ENCODE results near the gene KIF26B.

Gene KIF26B

DNA sequence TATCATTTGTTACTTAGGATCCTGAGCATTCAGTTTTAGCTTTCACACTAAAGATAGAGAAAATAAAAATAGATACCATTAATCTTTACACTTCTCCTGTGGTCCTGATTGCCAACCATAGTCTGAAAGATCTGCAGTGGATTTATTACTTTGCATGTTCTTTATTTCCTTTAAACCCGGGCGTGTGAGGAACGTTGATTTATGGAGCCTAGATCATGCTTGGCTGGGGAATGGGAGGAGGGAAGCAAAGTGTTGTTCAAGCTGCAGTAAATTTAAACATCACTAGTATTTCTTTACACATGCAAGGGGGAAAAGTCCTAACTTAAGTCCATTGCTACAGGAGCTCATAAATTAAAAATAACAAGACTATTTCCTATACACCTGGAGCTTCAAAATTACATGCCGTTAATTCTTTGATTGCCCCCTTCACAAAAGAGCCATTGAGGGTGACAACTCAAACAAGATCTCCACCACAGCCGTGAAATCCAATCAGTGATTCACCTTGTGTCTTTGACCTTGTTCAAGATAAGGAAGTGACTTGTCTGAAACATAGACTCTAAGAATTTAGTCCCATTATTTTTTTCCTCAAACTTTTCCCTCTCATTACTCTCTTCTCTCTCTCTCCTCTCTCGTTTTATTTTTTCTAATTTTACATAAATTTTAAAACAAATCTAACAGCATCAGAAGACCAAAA, 282.7 kb downstream of the KIF26B start:
- DNase-seq: no peak

DNA sequence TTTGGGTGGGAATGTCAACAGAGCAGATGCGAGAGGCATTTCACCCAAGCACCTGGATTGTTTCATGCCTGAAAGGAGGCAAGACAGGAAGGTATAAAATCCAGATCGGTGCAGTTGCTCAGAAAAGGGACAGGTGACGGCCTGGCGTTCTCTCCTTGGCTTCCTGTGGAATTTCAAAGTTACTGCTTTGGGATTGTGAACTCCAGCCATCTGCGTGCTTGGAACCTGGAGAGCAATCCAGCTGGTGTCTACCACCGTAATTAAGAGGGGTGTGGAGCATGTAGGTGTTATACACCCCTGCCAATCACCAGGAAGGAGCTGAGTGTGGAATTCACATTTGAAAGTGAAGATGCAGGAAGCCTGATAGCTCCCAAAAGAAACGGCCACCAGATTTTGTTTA, 286.1 kb downstream of the KIF26B start:
- no peak for DNase-seq

DNA sequence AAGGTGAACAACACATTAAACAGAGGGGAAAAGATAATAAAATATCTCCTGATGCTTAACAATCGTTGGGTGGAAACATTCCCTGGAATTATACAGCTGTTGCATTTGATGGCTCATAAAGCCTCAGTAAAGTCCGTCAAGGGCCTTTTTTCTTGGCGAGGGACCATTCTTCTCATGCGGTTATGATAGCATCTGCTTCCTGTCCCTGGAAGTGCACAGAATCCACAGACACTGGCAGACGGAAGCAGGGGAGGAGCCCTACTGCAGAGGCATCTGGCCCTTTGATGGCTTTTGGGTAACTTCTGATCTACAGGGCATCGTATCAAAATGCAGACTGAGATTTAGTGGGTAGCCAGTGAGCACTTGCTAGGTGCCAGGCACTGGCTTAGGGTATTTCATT, 286.9 kb downstream of the KIF26B start:
- no peak for DNase-seq

DNA sequence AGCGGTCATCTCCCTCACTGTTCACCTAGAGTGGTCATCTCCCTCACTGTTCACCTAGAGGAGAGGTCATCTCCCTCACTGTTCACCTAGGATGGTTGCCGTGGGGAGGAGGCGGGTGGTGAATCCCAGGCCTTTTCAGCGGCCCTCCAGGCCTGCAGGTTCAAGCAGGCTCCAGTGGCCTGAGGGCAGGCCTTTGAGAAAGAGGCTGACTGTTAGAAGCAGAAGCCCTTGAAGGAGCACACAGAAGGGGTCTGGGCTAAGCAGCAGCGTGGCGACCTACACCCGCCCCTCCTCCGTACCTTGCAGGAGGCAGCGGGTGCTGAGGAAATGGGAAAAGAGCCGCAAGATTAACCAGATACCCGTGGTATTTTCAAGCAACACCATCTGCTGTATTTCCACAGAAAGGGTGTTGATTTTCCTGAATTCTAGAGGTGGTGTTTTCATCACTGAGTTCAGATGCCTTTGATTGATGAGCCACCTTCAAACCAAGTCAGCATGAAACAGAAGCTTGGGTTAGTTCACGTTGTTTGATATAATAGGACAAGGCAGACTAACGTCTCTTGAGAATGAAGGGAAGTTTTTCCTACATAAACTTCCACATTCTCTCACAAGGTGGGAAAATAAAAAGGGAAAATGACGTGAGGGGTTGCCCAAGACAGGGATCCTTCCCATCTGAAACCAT, 289.5 kb downstream of the KIF26B start:
- no peak for DNase-seq

DNA sequence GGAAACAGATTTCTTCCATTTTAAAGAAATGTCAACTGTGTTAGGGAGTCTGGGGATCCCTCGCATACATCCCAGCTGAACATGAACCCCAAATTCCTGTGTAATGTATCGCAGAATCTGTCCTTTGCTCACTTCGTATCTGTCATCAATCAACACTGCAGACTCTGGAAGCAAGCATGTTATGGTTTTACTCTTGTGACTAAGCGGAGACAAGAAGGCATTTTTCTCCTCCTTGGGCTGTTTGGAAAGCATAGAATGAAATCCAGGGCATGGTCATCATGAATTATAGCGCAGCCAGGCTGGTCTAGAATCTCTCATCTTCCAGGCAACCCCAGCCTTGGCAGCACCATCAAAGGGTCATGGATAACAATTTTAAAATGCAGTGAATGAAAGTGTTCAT, 290.2 kb downstream of the KIF26B start:
- no peak for DNase-seq

DNA sequence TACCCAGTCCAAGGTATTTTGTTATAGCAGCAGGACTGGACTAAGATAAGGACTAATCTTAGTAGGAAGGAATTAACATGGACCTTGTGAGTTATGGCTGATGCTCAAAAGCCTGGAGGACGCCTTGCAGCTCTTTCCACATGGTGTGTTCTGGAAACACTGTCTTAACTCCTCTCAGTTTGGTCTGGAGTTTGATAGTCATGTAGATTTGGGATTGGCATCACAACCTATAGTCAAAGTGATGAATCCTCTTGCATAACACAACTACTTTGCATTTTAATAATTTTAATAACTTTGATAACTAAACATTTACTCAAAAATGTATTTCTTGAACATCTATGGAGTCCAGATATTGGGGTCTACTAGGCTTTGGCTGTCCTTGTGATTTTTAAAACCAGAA, 293.7 kb downstream of the KIF26B start:
- DNase-seq: no peak

DNA sequence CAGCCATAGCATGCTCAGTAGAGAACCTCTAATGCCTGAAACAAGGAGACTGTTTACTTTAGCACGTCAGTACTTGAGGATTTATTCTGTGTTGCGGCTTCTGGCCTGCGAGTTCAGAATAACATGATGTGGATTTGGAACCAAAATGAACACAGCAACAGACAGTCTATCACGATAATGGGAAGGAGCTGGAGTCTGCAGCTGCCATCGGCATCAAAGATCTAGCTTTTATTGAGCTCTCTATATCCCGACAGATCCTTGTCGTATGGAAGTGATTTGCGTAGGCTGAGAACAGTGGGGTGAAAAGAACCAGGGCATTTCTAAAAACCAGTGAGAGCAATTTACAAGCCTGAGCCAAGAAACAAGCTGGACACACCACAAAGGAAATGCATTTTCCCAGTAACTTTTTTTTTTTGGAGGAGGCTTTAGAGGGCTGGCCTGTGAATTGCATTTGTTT, 294.2 kb downstream of the KIF26B start:
- DNase-seq: no peak

DNA sequence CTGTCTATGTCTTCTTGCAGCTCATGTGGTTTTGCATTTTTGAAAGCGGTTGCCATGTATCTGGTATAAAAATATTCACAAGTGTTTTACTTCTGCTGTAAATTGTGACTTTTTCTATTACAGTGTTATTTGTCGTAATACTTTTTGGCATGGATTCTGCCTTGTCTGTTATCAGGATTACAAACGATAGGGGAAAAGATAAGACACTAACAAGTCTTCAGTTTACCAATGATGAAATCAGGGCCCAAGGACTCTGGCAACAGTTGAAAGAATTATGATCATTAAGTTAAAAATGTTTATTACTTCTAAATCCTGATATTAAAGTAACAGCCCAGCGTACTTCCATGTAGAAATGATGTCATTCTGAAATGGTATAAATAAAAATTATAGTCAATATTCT, 298.8 kb downstream of the KIF26B start:
- no peak for DNase-seq

DNA sequence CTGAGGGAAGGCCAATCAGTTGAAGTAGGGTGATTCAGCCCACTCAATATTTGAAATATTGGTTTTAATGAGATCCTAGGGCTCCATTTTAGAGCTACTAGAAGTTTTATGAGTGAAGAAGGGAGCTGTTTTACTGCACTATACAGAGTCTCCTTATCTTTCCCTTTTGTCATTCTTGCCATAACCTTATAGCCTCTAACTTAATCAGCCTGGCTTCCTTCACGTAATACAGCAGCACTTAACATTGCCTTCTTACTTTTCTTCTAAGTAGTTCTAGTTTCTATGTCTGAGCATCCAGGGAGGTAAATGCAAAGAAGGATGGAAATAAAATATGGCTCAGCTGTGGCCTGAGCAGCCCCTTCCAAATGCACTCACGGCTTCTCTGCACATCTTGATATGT, 299.3 kb downstream of the KIF26B start:
- DNase-seq: no peak

DNA sequence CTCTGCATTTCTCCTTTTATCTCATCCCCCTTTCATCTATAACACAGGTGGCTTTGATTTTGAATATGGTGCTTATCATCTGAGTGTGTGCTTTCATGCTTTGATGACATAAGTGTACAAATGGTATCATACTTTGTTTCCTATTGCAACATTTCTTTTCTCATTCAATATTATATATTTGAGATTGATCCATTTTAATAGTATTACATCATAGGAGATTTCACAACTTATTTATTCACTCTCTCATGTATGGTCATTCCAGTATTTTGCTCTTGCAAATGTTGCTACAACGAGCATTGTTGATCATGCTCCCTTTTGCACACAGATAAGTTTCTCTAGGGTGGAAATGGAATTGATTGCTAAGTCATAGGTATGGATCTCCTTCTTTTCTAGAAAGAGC, 302.8 kb downstream of the KIF26B start:
- DNase-seq: no peak

DNA sequence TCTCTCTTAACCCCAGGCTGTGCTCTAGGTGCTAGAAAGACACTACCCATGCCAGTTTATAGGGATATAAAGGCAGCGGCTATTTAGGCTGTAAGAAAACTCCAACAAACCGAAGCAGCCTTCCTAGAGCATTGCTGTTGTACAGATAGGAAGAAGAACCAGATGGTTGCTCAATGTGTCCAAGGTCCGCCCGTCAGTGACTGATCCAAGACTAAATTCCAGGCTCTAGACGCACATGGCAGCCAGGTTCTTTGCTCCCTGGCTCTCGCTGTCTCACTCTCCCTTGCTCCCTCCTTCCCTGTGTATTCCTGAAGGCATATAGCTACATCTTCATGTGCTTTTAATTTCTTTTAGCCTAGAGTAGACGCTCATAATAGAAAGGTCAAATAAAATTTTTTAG, 303.4 kb downstream of the KIF26B start:
- no peak for DNase-seq

DNA sequence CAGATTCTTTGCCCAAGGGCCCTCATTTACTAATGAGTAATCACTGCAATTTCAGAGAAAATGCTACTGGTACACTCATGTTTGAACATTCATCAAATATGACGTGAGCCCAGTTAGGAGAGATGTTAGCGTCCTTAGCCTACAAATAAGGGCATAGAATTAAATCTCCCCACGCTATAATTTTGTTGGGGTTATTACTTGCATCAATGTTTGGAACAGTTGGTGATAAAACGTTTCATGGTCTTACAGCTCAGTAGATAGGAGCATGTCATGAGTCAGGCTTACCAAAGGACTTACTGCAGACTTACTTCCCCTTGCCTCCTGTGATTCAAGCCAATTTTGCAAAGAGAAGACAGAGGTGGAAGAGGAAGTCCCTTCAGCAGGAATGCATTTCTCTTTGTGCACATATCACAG, 304.0 kb downstream of the KIF26B start:
- no peak for DNase-seq

DNA sequence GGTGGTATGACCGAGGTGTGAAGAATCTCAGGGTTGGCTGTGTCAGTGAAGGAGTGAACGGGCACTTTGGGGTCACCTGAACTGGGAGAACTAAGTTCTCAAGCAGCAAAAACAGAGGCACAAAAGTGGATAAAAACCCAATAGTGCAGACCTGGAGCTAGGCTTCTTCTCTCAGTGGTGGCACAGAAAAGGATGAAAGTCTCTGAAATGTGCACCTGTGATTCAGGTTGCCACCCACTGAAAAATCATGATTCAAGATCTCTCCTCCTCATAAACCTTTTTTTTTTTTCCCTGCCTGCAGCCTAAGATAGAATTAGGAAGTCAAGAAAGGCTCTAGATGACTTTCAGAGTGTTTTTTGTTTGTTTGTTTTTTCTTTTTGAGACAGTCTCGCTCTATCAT, 304.8 kb downstream of the KIF26B start:
- DNase-seq: no peak

DNA sequence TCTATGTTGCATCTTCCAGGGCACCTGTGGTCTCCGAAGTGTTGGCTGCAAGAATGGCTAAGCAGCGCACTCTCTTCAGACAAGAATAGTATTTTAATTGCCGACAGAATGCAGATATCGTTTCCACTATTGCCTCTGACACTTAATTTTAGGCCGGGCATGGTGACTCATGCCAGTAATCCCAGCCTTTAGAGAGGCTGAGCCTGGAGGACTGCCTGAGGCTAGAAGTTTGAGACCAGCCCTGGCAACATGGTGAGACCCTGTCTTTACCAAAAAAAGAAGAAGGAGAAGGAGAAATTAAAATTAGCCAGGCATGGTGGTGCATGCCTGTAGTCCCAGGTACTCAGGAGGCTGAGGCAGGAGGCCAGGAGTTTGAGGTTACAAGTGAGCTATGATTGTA, 306.9 kb downstream of the KIF26B start:
- DNase-seq: no peak

DNA sequence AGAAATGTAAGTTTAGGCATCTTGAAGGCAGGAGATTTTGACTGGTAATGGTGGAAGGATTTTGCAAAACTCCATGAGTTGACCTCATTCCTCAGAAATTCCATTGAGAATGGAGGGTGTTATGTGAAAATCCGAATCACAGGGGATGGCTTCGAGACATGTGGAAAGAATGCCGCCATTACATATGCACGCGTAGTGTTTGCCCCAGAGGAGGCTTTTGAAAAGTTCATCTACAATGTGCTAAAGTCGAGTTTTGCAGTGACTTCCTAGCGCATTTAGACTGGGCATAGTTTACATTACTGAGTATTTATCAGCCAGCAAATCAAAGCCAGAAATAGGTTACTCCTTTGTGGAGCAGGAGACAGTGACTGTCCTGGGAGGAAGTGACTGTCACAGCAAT, 307.4 kb downstream of the KIF26B start:
- DNase-seq: no peak

DNA sequence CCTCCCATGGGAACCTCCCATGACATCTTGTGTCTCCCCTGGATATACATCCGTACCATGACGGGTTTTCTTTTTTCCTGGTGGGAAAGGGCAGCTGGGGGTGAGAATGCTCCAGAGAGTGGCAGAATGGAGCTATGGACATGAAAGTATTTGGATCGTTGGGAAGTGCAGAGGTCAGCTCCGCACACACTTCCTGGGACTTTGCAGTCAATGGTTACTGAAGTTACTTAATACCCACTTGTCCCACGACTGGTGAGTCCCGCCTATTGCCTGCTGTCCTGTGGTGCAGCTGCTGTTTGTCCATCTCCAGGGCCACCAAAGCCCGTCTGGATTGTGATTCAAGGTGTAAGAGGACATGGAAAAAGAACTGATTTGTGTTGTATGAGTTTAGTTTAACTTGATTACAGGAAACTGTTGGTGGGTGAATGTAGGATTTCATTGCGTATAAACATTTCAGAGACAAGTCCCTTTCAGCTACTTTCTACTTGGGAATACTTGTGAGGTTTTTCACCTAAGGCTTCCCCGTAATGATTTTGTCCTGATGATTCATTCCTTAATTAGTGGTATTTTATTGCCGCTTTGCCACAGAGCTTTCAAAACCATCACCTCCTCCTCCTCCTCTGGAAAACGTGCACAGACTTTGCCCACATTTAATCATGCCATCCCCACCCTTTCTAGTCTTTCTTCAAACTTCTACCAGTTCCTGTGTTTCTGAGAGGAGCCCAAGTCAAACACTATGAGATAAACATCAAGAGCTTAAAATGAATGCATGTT, 308.8 kb downstream of the KIF26B start:
- no peak for DNase-seq

DNA sequence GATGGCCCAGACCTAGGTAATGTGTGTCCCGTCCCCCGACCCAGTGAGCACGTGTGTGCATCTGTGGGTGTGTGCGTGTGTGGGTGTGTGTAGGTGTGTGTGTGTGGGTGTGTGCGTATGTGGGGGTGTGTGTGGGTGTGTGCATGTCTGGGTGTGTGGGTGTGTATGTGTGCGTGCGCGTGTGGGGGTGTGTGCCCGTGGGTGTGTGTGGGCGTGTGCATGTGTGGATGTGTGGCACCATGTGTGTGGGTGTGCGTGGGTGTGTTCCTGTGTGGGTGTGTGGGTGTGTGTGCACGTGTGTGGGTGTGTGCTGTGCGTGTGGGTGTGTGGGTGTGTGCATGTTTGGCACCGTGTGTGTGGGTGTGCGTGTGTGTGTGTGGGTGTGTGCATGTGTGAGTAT, 309.5 kb downstream of the KIF26B start:
- no peak for DNase-seq

DNA sequence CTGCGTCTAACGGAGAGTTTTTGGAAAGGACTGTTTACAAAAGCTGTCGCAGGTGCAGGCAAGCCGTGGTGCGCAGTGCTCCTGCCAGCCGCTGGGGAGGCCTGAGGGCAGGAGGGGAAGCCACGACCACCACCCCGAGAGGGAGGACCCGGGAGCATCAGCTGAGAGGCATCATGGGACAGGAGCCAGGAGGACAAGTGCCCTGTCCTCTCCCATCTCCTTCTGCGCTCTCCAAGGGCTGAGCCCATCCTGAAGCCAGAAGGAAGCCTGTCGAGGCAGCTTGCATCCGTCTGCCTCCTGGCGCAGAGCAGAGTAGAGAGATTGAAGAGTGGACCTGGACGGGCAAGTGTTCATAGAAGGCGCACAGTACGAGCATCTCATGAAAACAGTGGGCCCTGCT, 310.9 kb downstream of the KIF26B start:
- DNase-seq: no peak

DNA sequence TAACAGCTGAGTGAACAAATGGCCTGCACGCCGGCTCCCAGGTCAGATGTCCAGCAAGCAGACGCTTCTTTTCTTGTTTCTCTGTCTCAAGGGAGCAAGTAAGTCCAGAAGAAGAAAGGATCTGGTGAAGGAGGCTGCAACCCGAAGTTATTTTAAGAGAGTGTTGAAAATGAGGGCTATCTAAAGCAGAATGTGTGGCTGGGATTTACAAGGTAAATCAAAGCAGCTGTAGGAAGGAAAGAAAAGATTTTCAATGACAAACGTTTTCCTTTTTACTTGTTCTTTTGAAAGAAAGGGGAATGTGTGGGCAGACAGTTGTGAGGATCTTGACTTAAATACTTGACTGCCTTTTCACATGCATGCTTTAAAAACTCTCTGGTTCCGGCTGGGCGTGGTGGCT, 311.5 kb downstream of the KIF26B start:
- DNase-seq: no peak

DNA sequence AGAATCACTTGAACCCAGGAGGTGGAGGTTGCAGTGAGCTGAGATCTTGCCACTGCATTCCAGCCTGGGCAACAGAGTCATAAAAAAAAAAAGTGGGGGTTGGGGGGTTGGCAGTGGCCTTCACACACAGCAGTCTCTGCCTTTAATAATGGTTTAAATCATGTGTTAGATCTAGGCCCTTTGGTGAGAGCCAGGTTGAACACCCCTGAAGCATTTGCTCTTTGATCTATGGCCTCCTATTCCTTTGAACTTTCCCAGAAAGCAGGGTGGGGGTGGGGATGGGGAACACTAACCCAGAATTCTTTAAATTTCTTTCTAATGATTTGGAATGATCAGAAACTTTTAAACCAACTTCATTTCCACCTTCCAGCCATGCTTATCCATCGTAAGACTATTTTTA, 313.0 kb downstream of the KIF26B start:
- DNase-seq: no peak

DNA sequence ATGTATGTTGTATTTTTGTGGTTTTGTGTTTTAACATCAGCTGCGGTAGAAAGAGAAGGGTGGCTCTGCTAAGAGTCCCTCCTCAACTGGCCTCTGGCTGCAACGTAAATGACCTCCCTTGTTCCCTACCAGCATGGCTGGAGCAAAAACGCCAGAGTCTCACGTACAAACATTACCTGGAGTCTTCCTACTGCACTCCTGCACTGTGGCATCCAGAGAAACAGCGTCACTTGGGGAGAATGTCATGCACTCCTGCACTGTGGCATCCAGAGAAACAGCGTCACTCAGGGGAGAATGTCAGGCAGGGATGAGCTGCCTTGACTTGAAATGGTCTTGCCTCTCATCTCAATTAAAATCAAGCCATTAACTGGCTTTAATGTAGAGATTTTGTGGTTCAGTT, 314.2 kb downstream of the KIF26B start:
- no peak for DNase-seq

DNA sequence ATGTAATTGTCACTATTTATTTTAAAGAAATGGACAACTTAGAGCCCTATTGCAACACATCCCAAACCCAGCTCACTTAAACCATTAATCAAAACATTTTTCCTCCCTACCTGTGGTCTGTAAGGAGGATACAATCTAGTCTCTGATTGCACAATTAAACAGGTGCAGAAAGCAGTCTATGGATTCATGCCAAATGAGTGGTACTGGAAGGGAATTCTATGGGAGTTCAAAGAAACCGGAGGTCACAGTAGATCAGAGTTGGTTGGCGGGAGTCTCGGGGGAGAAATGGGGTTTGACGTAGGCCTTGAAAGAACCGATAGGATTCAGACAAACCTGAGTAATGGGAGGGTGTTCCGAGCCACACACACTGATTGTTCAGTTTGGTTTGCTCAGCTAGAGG, 314.9 kb downstream of the KIF26B start:
- DNase-seq: no peak

DNA sequence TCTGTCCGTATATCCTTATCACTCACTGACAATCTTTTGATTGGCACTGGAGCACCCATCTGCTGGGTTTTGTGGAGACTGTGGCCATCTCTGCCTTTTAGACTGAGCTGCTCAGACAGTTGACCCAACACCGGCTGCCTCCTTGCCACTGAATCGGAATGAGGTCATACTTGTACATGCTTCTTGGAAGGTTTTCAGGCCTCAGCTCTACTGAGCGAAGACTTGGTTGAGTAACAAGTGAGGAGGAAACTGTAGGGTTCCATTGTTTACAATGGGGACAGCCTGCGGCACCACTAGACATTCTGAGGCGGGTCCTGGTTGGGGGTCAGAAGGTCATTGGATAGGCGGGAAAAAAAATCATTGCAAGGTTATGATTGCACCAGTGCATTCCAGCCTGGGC, 320.3 kb downstream of the KIF26B start:
- no peak for DNase-seq

DNA sequence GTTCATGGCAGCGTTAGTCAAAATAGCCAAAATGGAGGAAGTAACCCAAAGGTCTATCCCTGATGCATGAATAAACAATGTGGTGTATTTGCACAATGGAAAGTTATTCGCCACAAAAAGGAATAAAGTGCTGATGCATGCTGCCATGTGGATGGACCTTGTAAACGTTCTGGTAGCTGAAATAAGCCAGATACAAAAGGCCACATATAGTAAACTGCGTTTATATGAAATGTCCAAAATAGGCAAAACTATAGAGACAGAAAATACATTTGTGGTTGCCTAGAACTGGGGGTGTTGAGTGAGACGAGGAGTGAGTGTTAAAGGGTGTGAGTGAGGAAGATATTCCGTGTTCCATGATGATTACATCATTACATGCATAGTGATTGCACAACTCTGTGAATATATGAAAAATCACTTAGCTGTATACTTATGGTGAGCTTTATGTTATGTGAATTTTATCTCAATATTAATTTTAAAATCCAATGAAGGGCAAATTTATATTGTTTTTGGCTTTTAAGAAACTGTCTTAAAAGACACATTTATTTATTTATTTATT, 321.3 kb downstream of the KIF26B start:
- no peak for DNase-seq

Measured in activated CD4-positive, alpha-beta T cell treated with anti-CD3 and anti-CD28 coated beads, Interleukin-2, amount 50 U/mL, for 4 hours (primary cell).